HEK293T (cell line): ENCODE measurements around the gene SGIP1.

ENCODE experiments used
- CTCF ChIA-PET: fragments of 350-600 bp; formaldehyde crosslinking; extraction: SDS; loops from one replicate; lab custom pipeline; 2021; ENCODE audit warnings: antibody characterized with exemption, inconsistent platforms; lab: Yijun Ruan, JAX
- POLR2A ChIA-PET: fragments of 350-600 bp; formaldehyde crosslinking; extraction: SDS; loops from one replicate; lab custom pipeline; 2020; ENCODE audit warnings: antibody characterized with exemption, inconsistent platforms; lab: Yijun Ruan, JAX
- DNase-seq: peaks from one replicate; pipeline ENCODE4 v3.0.0; 2012; ENCODE audit warnings: mixed read lengths; ENCODE audit errors: extremely low spot score
- ARNT ChIP-seq: fragments of 450-650 bp; IDR thresholded peaks from 2 replicates; pipeline ENCODE4 v1.6.1; 2017; ENCODE audit warnings: mild to moderate bottlenecking
- BHLHE40 ChIP-seq: fragments of 450-650 bp; IDR thresholded peaks from 2 replicates; pipeline ENCODE4 v1.6.1; 2016; ENCODE audit warnings: mild to moderate bottlenecking, moderate library complexity, borderline replicate concordance
- CTBP1 ChIP-seq: fragments of 450-650 bp; IDR thresholded peaks from 2 replicates; pipeline ENCODE4 v1.6.1; 2016; ENCODE audit warnings: borderline replicate concordance
- ELF4 ChIP-seq: fragments of 450-650 bp; IDR thresholded peaks from 2 replicates; pipeline ENCODE4 v1.6.1; 2017; ENCODE audit warnings: antibody characterized with exemption
- FOXA1 ChIP-seq: fragments of 450-650 bp; IDR thresholded peaks from 2 replicates; pipeline ENCODE4 v1.6.1; 2016; ENCODE audit warnings: mild to moderate bottlenecking
- FOXK2 ChIP-seq: fragments of 450-650 bp; IDR thresholded peaks from 2 replicates; pipeline ENCODE4 v1.6.1; 2016; ENCODE audit warnings: mild to moderate bottlenecking
- FOXM1 ChIP-seq: fragments of 450-650 bp; IDR thresholded peaks from 2 replicates; pipeline ENCODE4 v1.6.1; 2017; ENCODE audit warnings: mild to moderate bottlenecking, borderline replicate concordance
- HDGF ChIP-seq: fragments of 450-650 bp; IDR thresholded peaks from 2 replicates; pipeline ENCODE4 v1.6.1; 2017; ENCODE audit warnings: antibody characterized with exemption, borderline replicate concordance
- L3MBTL2 ChIP-seq: fragments of 450-650 bp; conservative IDR thresholded peaks from 2 replicates; pipeline ENCODE4 v1.6.1; 2016; ENCODE audit warnings: mild to moderate bottlenecking
- LEF1 ChIP-seq: fragments of 450-650 bp; IDR thresholded peaks from 2 replicates; pipeline ENCODE4 v1.6.1; 2017; ENCODE audit warnings: mild to moderate bottlenecking, borderline replicate concordance
- NFRKB ChIP-seq: fragments of 450-650 bp; IDR thresholded peaks from 2 replicates; pipeline ENCODE4 v1.6.1; 2016; ENCODE audit warnings: mild to moderate bottlenecking, moderate library complexity
- PKNOX1 ChIP-seq: fragments of 450-650 bp; IDR thresholded peaks from 2 replicates; pipeline ENCODE4 v1.6.1; 2016
- SP1 ChIP-seq: fragments of 450-650 bp; IDR thresholded peaks from 2 replicates; pipeline ENCODE4 v1.6.1; 2017
- SUZ12 ChIP-seq: fragments of 450-650 bp; IDR thresholded peaks from 2 replicates; pipeline ENCODE4 v1.6.1; 2016; ENCODE audit warnings: mild to moderate bottlenecking
- TARDBP ChIP-seq: fragments of 450-650 bp; IDR thresholded peaks from 2 replicates; pipeline ENCODE4 v1.6.1; 2016
- ZNF384 ChIP-seq: fragments of 450-650 bp; IDR thresholded peaks from 2 replicates; pipeline ENCODE4 v1.6.1; 2016

Gene SGIP1

GRCh38 chr1:66690666-66691381, 156.9 kb downstream of the SGIP1 start:
- TF ChIP-seq ZNF384 = no peak
- no peak for TF ChIP-seq L3MBTL2
- no peak for TF ChIP-seq FOXA1
- no peak for TF ChIP-seq SP1
- no peak for TF ChIP-seq HDGF
- no peak for TF ChIP-seq CTBP1
- TF ChIP-seq ELF4 = no peak
- no peak for TF ChIP-seq BHLHE40
- TF ChIP-seq FOXK2 = no peak
- TF ChIP-seq SUZ12 = no peak
- no peak for TF ChIP-seq TARDBP
- TF ChIP-seq PKNOX1 = no peak
- no peak for TF ChIP-seq FOXM1
- TF ChIP-seq NFRKB = no peak
- DNase-seq = no peak
- POLR2A ChIA-PET = no interaction called here
- CTCF ChIA-PET = no interaction called here

- CTCF ChIA-PET = no interaction called here
Observed at GRCh38 chr1:66692681-66693080, 158.7 kb downstream of the SGIP1 start.

GRCh38 chr1:66693856-66694255, 159.9 kb downstream of the SGIP1 start:
- ChIA-PET POLR2A (no interaction called here), CTCF (no interaction called here)
- DNase-seq = no peak
- peak; percentile 91 for TF ChIP-seq PKNOX1
- peak; percentile 22; the same call in 1 of the 2 replicates for TF ChIP-seq CTBP1
- TF ChIP-seq FOXK2 = no peak

More at GRCh38 chr1:66692681-66693080, 158.7 kb downstream of the SGIP1 start:
- POLR2A ChIA-PET = no interaction called here
- DNase-seq = no peak
- TF ChIP-seq BHLHE40 (no peak), NFRKB (no peak), FOXK2 (no peak), TARDBP (no peak), ARNT (no peak), LEF1 (no peak), ZNF384 (no peak), PKNOX1 (no peak), CTBP1 (no peak)

- CTCF ChIA-PET = no interaction called here
- TF ChIP-seq ZNF384 (peak; percentile 82), HDGF (no peak)
- POLR2A ChIA-PET = no interaction called here
- DNase-seq = no peak
Observed at GRCh38 chr1:66695116-66695515, 161.2 kb downstream of the SGIP1 start.

- TF ChIP-seq NFRKB (no peak), FOXK2 (no peak), FOXA1 (no peak), CTBP1 (no peak), ARNT (no peak), ZNF384 (no peak), SUZ12 (no peak), BHLHE40 (no peak), TARDBP (no peak), LEF1 (no peak), HDGF (no peak), ELF4 (no peak), L3MBTL2 (no peak), SP1 (no peak), FOXM1 (no peak)
- no peak for DNase-seq
- CTCF ChIA-PET = interaction anchor here (0.9 kb wide), 1 partner anchor 30 kb away, joined by 3 read pairs; no protein-coding TSS in a partner anchor
- POLR2A ChIA-PET = no interaction called here
Observed at GRCh38 chr1:66696771-66697170, 162.8 kb downstream of the SGIP1 start.

- ChIA-PET CTCF (no interaction called here), POLR2A (no interaction called here)
- no peak for DNase-seq
- TF ChIP-seq CTBP1 (no peak), ELF4 (no peak), L3MBTL2 (no peak), TARDBP (no peak), PKNOX1 (no peak), FOXK2 (no peak), FOXA1 (no peak), ZNF384 (no peak), LEF1 (no peak), ARNT (no peak), SP1 (no peak), BHLHE40 (no peak), HDGF (no peak), NFRKB (no peak), SUZ12 (no peak), FOXM1 (no peak)
Observed at GRCh38 chr1:66699213-66699612, 165.3 kb downstream of the SGIP1 start.
